Measurements from ENCODE around the gene KPNA3.

GRCh38 chr13:49740870-49741269, 51.6 kb downstream of the KPNA3 start:
- no peak for TF ChIP-seq POLR2AphosphoS5 (IDR thresholded peaks at IDR 0.05; ENCODE audit: borderline replicate concordance, low read depth, low read length)
- TF ChIP-seq EZH2 (IDR thresholded peaks at IDR 0.05), result no peak
